Tibial artery (tissue), 4 donors: ENCODE measurements around the gene HPCAL1.

Experiments used
- DNase-seq, 2 donors: peaks; one replicate each; pipeline ENCODE4 v3.0.0-alpha.2; 2019
- H3K27ac ChIP-seq, 2 donors: fragments of 200-600 bp; sonication (generic) in 1 of 2; 1 replicate in 1 of 2; 2 replicates in 1 of 2; pipeline ENCODE4 v1.5.1; 2018 to 2019; ENCODE audit warnings: mild to moderate bottlenecking in 1 of 2
- H3K27me3 ChIP-seq, 2 donors: fragments of 200-600 bp; sonication (generic) in 1 of 2; one replicate each; pipeline versions ENCODE4 v1.5.1 to v1.6.0; 2016 to 2019
- H3K36me3 ChIP-seq, 3 donors: fragments of 200-600 bp; sonication (generic) in 2 of 3; one replicate each; pipeline ENCODE4 v1.5.1; 2016 to 2019; ENCODE audit warnings: mild to moderate bottlenecking in 2 of 3
- H3K4me1 ChIP-seq, 4 donors: fragments of 200-600 bp; sonication (generic) in 2 of 4; 1 replicate in 3 of 4; 2 replicates in 1 of 4; pipeline ENCODE4 v1.5.1; 2016 to 2019
- H3K4me3 ChIP-seq, 2 donors: fragments of 200-600 bp; sonication (generic) in 1 of 2; 1 replicate in 1 of 2; 2 replicates in 1 of 2; pipeline ENCODE4 v1.5.1; 2018 to 2019; ENCODE audit warnings: mild to moderate bottlenecking in 2 of 2
- H3K9me3 ChIP-seq, 3 donors: fragments of 200-600 bp; sonication (generic) in 1 of 3; one replicate each; pipeline ENCODE4 v1.5.1; 2016 to 2019
- CTCF ChIP-seq, 2 experiments: fragments of 200-600 bp in 1 of 2; fragments of 450-650 bp in 1 of 2; IDR thresholded peaks; one replicate each; pipeline ENCODE4 v1.5.1; 2017 to 2019; ENCODE audit warnings: antibody characterized with exemption in 2 of 2, mild to moderate bottlenecking in 1 of 2, moderate library complexity in 1 of 2
- intact Hi-C: fragments of 100-400 bp; cut with DNase I; formaldehyde crosslinking; loops from one replicate; pipeline ENCODE4 v1.15.0; 2023; ENCODE audit warnings: low total_unique reads

HPCAL1 gene

GRCh38 chr2:10352972-10353371 lies 50.3 kb downstream of the HPCAL1 start:
- no peak for TF ChIP-seq CTCF (IDR thresholded peaks at IDR 0.05)
- DNase-seq, result no peak
- H3K4me1 ChIP-seq, result peaks cover 0 to 12% (median 2%) of the 10 kb centered on the region in 4 donors

GRCh38 chr2:10353931-10354330 lies 51.2 kb downstream of the HPCAL1 start:
- DNase-seq, result no peak
- Histone ChIP-seq H3K36me3 (peaks cover 0 to 15% (median 11%) of the 10 kb centered on the region in 3 donors), H3K4me3 (no peak overlapping the region), H3K9me3 (no peaks in the 10 kb centered on the region), H3K27me3 (no peaks in the 10 kb centered on the region), H3K4me1 (peaks cover 0 to 2% (median 0%) of the 10 kb centered on the region in 4 donors), H3K27ac (no peak overlapping the region)
- intact Hi-C loops, result no loop called here
- no peak for TF ChIP-seq CTCF (IDR thresholded peaks at IDR 0.05)

More at GRCh38 chr2:10352972-10353371, 50.3 kb downstream of the HPCAL1 start:
- Histone ChIP-seq H3K4me3 (no peak overlapping the region), H3K27me3 (no peaks in the 10 kb centered on the region), H3K36me3 (peaks cover 0 to 6% (median 4%) of the 10 kb centered on the region in 3 donors), H3K27ac (no peak overlapping the region), H3K9me3 (no peaks in the 10 kb centered on the region)
- intact Hi-C loops, result no loop called here

- Histone ChIP-seq H3K27ac (no peak overlapping the region), H3K4me3 (no peak overlapping the region), H3K27me3 (no peaks in the 10 kb centered on the region), H3K36me3 (peaks cover 0 to 19% (median 11%) of the 10 kb centered on the region in 3 donors), H3K9me3 (no peaks in the 10 kb centered on the region), H3K4me1 (no peaks in the 10 kb centered on the region)
- no peak for DNase-seq
- intact Hi-C loops, result no loop called here
- TF ChIP-seq CTCF (IDR thresholded peaks at IDR 0.05), result no peak
Measured at GRCh38 chr2:10354399-10354798, 51.7 kb downstream of the HPCAL1 start.

- intact Hi-C loops, result no loop called here
- Histone ChIP-seq H3K4me1 (no peaks in the 10 kb centered on the region), H3K27ac (no peak overlapping the region), H3K9me3 (no peaks in the 10 kb centered on the region), H3K36me3 (peaks cover 0 to 25% (median 11%) of the 10 kb centered on the region in 3 donors), H3K27me3 (no peaks in the 10 kb centered on the region), H3K4me3 (no peak overlapping the region)
- DNase-seq, result no peak
- no peak for TF ChIP-seq CTCF (IDR thresholded peaks at IDR 0.05)
Measured at GRCh38 chr2:10355471-10356438, 53.1 kb downstream of the HPCAL1 start.

- intact Hi-C loops, result no loop called here
- H3K27me3 ChIP-seq, result no peaks in the 10 kb centered on the region
- TF ChIP-seq CTCF (IDR thresholded peaks at IDR 0.05), result no peak
- no peak overlapping the region for H3K27ac ChIP-seq
- no peaks in the 10 kb centered on the region for H3K4me1 ChIP-seq
- H3K36me3 ChIP-seq, result peaks cover 0 to 25% (median 11%) of the 10 kb centered on the region in 3 donors
- no peaks in the 10 kb centered on the region for H3K9me3 ChIP-seq
- H3K4me3 ChIP-seq, result no peak overlapping the region
- no peak for DNase-seq
Measured at GRCh38 chr2:10356439-10356811, 53.7 kb downstream of the HPCAL1 start.
